ENCODE data around the gene POLK.

DNA sequence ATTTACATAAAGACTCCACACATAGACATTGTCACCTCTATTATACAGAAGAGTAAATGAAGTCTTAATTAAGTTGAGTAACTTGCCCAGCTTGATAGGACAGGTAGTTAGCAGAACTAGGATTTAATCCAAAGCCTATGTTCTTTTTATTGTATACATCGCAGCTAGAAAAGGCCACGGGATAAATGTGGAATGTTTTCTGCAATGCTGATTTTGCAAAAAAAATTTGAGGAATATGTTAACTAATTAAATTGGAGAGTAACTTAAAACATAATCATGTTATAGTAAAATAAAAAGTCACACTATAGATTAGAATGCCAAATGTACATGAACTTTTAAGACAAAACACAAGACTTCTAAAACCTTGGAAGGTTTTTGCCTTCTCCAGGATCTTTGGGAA lies 41.1 kb downstream of the POLK start:
- TF ChIP-seq TAF1 (IDR thresholded peaks at IDR 0.05; ENCODE audit: borderline replicate concordance, low read depth, low read length) = no peak
- no peak for TF ChIP-seq POLR2A (IDR thresholded peaks at IDR 0.05; ENCODE audit: low read depth, low read length)

All from GM12892 (cell line).